LNCAP (cell line): ENCODE measurements around the gene ZMYND15.

Source experiments
- CTCF ChIP-seq: fragments of 450-650 bp; IDR thresholded peaks from 2 replicates; pipeline ENCODE4 v1.5.1; 2017; ENCODE audit warnings: mild to moderate bottlenecking

ZMYND15 gene

DNA sequence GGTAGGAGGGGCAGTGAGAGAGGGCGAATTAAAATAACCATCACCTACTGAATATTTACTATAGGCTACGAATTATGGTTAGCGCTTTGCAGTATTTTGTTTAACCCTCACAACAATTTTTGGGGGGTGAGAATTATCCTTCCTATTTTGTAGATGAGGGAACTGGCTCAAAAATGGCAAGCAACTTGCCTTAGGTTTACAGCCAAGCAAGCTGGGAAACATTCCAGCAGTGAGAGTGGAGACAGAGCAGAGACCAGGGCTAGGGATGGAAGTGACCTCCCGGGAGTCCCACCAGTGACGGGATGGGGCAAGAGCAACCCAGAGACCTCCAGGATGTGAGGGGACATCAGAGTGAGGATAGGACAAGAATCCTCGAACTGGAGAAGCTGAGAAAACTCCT lies 46.9 kb downstream of the ZMYND15 start:
- TF ChIP-seq CTCF: no peak

DNA sequence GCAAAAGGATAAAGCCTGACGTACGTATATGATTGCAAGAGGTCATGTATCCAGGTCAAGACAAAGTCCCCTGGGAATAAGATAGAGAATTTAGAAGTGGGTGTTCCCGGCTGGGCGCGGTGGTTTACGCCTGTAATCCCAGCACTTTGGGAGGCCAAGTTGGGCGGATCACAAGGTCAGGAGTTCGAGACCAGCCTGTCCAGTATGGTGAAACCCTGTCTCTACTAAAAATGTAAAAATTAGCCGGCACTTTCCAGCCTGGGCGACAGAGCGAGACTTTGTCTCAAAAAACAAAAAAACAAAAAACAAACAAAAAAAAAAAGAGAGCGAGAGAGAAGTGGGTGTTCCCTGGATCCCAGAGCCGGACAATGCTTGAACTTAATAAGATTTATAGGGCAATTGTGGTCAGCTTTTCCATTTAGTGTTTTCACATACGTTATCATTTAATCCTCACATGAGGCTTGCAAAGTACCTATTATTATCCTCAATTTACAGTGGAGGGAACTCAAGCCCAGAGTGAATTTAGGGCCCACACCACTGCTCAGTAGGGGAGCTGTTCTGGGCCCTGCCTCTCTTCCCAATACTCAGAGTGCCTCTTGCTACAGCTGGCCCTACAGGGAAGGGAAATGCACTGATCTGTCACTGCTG lies 48.6 kb downstream of the ZMYND15 start:
- no peak for TF ChIP-seq CTCF

- TF ChIP-seq CTCF: no peak
These were observed 49.4 kb downstream of the ZMYND15 start, which contains the start of gene GLTPD2 for GRCh38 chr17:4788807-4789700. Gene GLTPD2 (plus strand): TSS chr17:4788964. CDS start chr17:4789012, 48 bp downstream.

DNA sequence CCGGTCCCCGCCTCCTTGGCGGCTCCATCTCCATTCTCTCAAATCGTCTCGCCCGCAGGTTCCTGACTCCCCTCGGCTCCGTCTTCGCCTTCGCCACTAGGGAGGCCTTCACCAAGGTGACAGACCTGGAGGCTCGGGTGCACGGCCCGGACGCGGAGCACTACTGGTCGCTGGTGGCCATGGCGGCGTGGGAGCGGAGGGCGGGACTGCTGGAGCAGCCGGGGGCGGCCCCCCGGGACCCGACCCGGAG lies 50.0 kb downstream of the ZMYND15 start:
- TF ChIP-seq CTCF: no peak

GRCh38 chr17:4789951-4790704 lies 50.5 kb downstream of the ZMYND15 start:
- peak; percentile 82 for TF ChIP-seq CTCF

DNA sequence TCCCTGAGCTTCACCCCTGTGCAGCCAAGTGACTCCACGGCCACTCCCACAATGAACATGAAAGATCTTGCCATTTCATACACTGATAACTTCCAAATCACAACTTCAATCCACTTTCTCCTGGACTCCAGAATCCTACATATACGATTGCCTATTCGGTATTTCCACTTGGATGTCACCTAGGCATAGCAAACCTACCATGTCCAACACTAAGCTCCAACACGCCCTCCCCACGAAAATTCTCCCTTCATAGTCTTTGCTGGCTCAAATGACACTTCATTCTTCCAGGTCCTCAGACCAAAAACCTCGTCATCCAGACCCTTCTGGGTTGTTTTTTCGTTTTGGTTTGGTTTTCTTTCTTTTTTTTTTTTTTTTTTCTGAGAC lies 51.1 kb downstream of the ZMYND15 start:
- no peak for TF ChIP-seq CTCF

GRCh38 chr17:4795168-4795567 lies 55.5 kb downstream of the ZMYND15 start:
- TF ChIP-seq CTCF: no peak
